K562 (cell line): ENCODE data around the gene FLT1. TPM values are rescaled to one million over a fixed set of nuclear protein-coding genes. Genes with fewer than 3 reads are reported as not detected.
A peak's percentile ranks its signal among the peaks of the same experiment; 100 is the strongest.

Experiments used
- C11orf30 ChIP-seq: fragments of 450-650 bp; IDR thresholded peaks from 2 replicates; pipeline ENCODE4 v1.6.1; 2016; ENCODE audit warnings: low read depth, mild to moderate bottlenecking
- CEBPZ ChIP-seq: fragments of 150-350 bp; IDR thresholded peaks from 2 replicates; pipeline ENCODE4 v1.6.1; 2014; ENCODE audit warnings: low read depth, mild to moderate bottlenecking, low read length, borderline replicate concordance
- CSDE1 ChIP-seq, 2 experiments: fragments of 450-650 bp; IDR thresholded peaks; 2 replicates each; pipeline ENCODE4 v1.6.1; 2016; ENCODE audit warnings: mild to moderate bottlenecking in 1 of 2
- GTF2E2 ChIP-seq: fragments of 200-800 bp; sonication (Bioruptor generic); IDR thresholded peaks from 2 replicates; pipeline ENCODE4 v1.6.1; 2016; ENCODE audit warnings: missing genetic modification characterization, missing compliant biosample characterization
- HDGF ChIP-seq: fragments of 450-650 bp; IDR thresholded peaks from 2 replicates; pipeline ENCODE4 v1.6.1; 2016
- HMGXB4 ChIP-seq: sonication (generic); formaldehyde crosslinking; IDR thresholded peaks from 2 replicates; pipeline ENCODE4 v1.8.1; 2023; ENCODE audit warnings: mild to moderate bottlenecking, missing genetic modification reagents
- ILF3 ChIP-seq: fragments of 450-650 bp; IDR thresholded peaks from 2 replicates; pipeline ENCODE4 v1.6.1; 2018; ENCODE audit warnings: antibody characterized with exemption, mild to moderate bottlenecking, moderate library complexity, borderline replicate concordance
- LCOR ChIP-seq: sonication (generic); formaldehyde crosslinking; IDR thresholded peaks from 2 replicates; pipeline ENCODE4 v1.8.0; 2022; ENCODE audit warnings: mild to moderate bottlenecking, missing genetic modification reagents
- MAZ ChIP-seq, 2 experiments: fragments of 450-650 bp in 1 of 2; sonication (generic) in 1 of 2; formaldehyde crosslinking; IDR thresholded peaks in 1 of 2; conservative IDR thresholded peaks in 1 of 2; 2 replicates each; pipeline versions ENCODE4 v1.4.0 to v1.5.0; 2020; ENCODE audit warnings: mild to moderate bottlenecking in 1 of 2, missing genetic modification reagents in 1 of 2
- NFE2L1 ChIP-seq: fragments of 450-650 bp; IDR thresholded peaks from 2 replicates; pipeline ENCODE4 v1.6.1; 2016; ENCODE audit warnings: missing genetic modification characterization, low read depth, mild to moderate bottlenecking, missing compliant biosample characterization, moderate library complexity, borderline replicate concordance
- NR4A1 ChIP-seq, 2 experiments: fragments of 250-450 bp in 1 of 2; fragments of 450-650 bp in 1 of 2; sonication (Bioruptor Pico) in 1 of 2; IDR thresholded peaks; 2 replicates each; pipeline versions ENCODE4 v1.4.0 to v1.6.1; 2016 to 2020; ENCODE audit warnings: mild to moderate bottlenecking in 2 of 2, missing compliant biosample characterization in 1 of 2, missing genetic modification characterization in 1 of 2, moderate library complexity in 1 of 2
- RERE ChIP-seq: sonication (generic); formaldehyde crosslinking; IDR thresholded peaks from 2 replicates; pipeline ENCODE4 v1.8.0; 2023; ENCODE audit warnings: missing genetic modification reagents, mild to moderate bottlenecking, borderline replicate concordance
- SMAD2 ChIP-seq: fragments of 150-350 bp; IDR thresholded peaks from 2 replicates; pipeline ENCODE4 v1.6.1; 2014; ENCODE audit warnings: low read depth, mild to moderate bottlenecking, low read length
- ZBTB12 ChIP-seq: fragments of 250-450 bp; sonication (Bioruptor Pico); IDR thresholded peaks from 2 replicates; pipeline ENCODE4 v1.4.0; 2020
- ZNF197 ChIP-seq: fragments of 200-800 bp; sonication (Bioruptor generic); IDR thresholded peaks from 2 replicates; pipeline ENCODE4 v1.6.1; 2016; ENCODE audit warnings: low read depth, missing genetic modification characterization, missing compliant biosample characterization
- polyA plus RNA-seq, 8 experiments: library from polyadenylated mRNA; depleted of rRNA in 4 of 8; stranded (reverse) in 5 of 8; unstranded in 3 of 8; fragments of >200 nt; fragmentation: Nextera tagmentation in 2 of 8; fragmentation: Illumina TruSeq in 1 of 8; extraction: Ambion mirVana in 2 of 8; extraction: Trizol in 1 of 8; gene quantifications; 2 replicates each; pipeline versions ENCODE4 v1.2.1 to v1.2.3, GENCODE V29; 2011 to 2014; ENCODE audit warnings: inconsistent platforms in 1 of 8, missing spikeins in 1 of 8
- total RNA-seq, 7 experiments: library from RNA; depleted of rRNA in 6 of 7; stranded (reverse); fragments of >200 nt in 6 of 7; fragmentation: Illumina TruSeq in 2 of 7; extraction: Trizol in 2 of 7; gene quantifications; 2 replicates each; pipeline versions ENCODE4 v1.2.1 to v1.2.3, GENCODE V29; 2011 to 2021; ENCODE audit warnings: low replicate concordance in 1 of 7

FLT1 gene
- total and polyA plus RNA-seq, 9 of the 15 experiments (the other 6 are each of a cell fraction or from before 2014, with no cell fraction given): 0.01 to 2.0 (median 0.22) TPM

GRCh38 chr13:28532388-28533124 lies 37.6 kb upstream of the FLT1 start (continued):
- no peak for TF ChIP-seq RERE
- no peak for TF ChIP-seq NFE2L1 (tag)
- no peak for TF ChIP-seq CEBPZ
- no peak for TF ChIP-seq SMAD2
- TF ChIP-seq ZBTB12 (CRISPR knock-in tag): no peak
- TF ChIP-seq HMGXB4 (CRISPR knock-in tag): no peak
- TF ChIP-seq HDGF: no peak
- no peak for TF ChIP-seq ILF3
- TF ChIP-seq ZNF197 (CRISPR knock-in tag): no peak
- TF ChIP-seq MAZ (CRISPR knock-in tag; conservative IDR thresholded peaks at IDR 0.05 in 1 of 2, IDR thresholded peaks at IDR 0.05 in 1 of 2): peak in 1 of 2 experiments; percentile 28; a peak in 2 of 4 replicates
- no peak for TF ChIP-seq CSDE1 (IDR thresholded peaks at IDR 0.05)
- no peak for TF ChIP-seq C11orf30
- TF ChIP-seq LCOR: 0 out of 2 replicates have a peak, but pooled peaks have one; percentile 35
- no peak for TF ChIP-seq GTF2E2
- no peak for TF ChIP-seq NR4A1 (CRISPR knock-in tag; IDR thresholded peaks at IDR 0.05)
- TF ChIP-seq NR4A1 (tag; IDR thresholded peaks at IDR 0.05): no peak
